Jurkat, Clone E6-1 (cell line): Measurements from ENCODE around the gene NUDT17. TPM values are rescaled to one million over a fixed set of nuclear protein-coding genes. Genes with fewer than 3 reads are reported as not detected.
A peak's percentile ranks its signal among the peaks of the same experiment; 100 is the strongest.
"Not testable (repeated sequence)": the region's sequence is repeated elsewhere in the genome, so short reads cannot be mapped to it uniquely, and the experiment has no call there.

ENCODE experiments used
- DNase-seq: peaks from one replicate; pipeline ENCODE4 v3.0.0-alpha.2; 2011; ENCODE audit warnings: low read depth, low spot score
- H3K4me3 ChIP-seq: 2 replicates; pipeline ENCODE4 v1.5.1; 2011; ENCODE audit warnings: mild to moderate bottlenecking, low read length, control low read depth, moderate library complexity
- polyA plus RNA-seq: library from polyadenylated mRNA; unstranded; fragments of >200 nt; gene quantifications from one replicate; pipeline ENCODE4 v1.2.1, GENCODE V29; 2012; ENCODE audit warnings: missing spikeins; ENCODE audit not compliant: insufficient read length, insufficient read depth

The NUDT17 gene
- 15.3 TPM for polyA plus RNA-seq

GRCh38 chr1:145845514-145846161, at the start of gene NUDT17:
TSS of gene NUDT17 (plus strand) at chr1:145845630. CDS start at chr1:145845641, 11 bp downstream.
- peak; percentile 49 for DNase-seq
- H3K4me3 ChIP-seq: peak within 1 kb of the TSS; percentile 73

- DNase-seq: no peak
- no peak overlapping the region for H3K4me3 ChIP-seq
These were observed 48.7 kb upstream of the NUDT17 start for GRCh38 chr1:145796753-145797152.

- no peak for DNase-seq
These were observed 45.6 kb upstream of the NUDT17 start for GRCh38 chr1:145799806-145800205.

GRCh38 chr1:145804235-145805045, 41.0 kb upstream of the NUDT17 start:
- H3K4me3 ChIP-seq: no peak overlapping the region

More at GRCh38 chr1:145799806-145800205, 45.6 kb upstream of the NUDT17 start:
- no peak overlapping the region for H3K4me3 ChIP-seq

GRCh38 chr1:145805057-145805456, 40.4 kb upstream of the NUDT17 start:
- H3K4me3 ChIP-seq: no peak overlapping the region
- no peak for DNase-seq

More at GRCh38 chr1:145804235-145805045, 41.0 kb upstream of the NUDT17 start:
- no peak for DNase-seq

GRCh38 chr1:145806408-145806807, 39.0 kb upstream of the NUDT17 start:
- H3K4me3 ChIP-seq: no peak overlapping the region

GRCh38 chr1:145806844-145807243, 38.6 kb upstream of the NUDT17 start:
- no peak for DNase-seq
- H3K4me3 ChIP-seq: no peak overlapping the region

More at GRCh38 chr1:145806408-145806807, 39.0 kb upstream of the NUDT17 start:
- no peak for DNase-seq

- not testable (repeated sequence) for H3K4me3 ChIP-seq, DNase-seq
These were observed 32.2 kb upstream of the NUDT17 start for GRCh38 chr1:145812977-145813810.

GRCh38 chr1:145818095-145818494, 27.3 kb upstream of the NUDT17 start:
- not testable (repeated sequence) for DNase-seq, H3K4me3 ChIP-seq

- DNase-seq, H3K4me3 ChIP-seq: not testable (repeated sequence)
These were observed 22.6 kb upstream of the NUDT17 start for GRCh38 chr1:145822779-145823331.

- DNase-seq: peak; percentile 85
These were observed 21.6 kb upstream of the NUDT17 start, which contains the start of the genes POLR3C and RNF115 for GRCh38 chr1:145823565-145824498. TSS of gene POLR3C (plus strand) at chr1:145824200. CDS start at chr1:145825777, 1,577 bp downstream. TSS of gene RNF115 (minus strand) at chr1:145824095. CDS start at chr1:145823873, 222 bp downstream.

GRCh38 chr1:145824499-145824842, 21.0 kb upstream of the NUDT17 start:
- H3K4me3 ChIP-seq: peak overlapping the region; percentile 99
- DNase-seq: no peak

More at GRCh38 chr1:145823565-145824498, 21.6 kb upstream of the NUDT17 start, which contains the start of the genes POLR3C and RNF115:
- peak within 1 kb of the TSS; percentile 99 for H3K4me3 ChIP-seq

- no peak overlapping the region for H3K4me3 ChIP-seq
- DNase-seq: no peak
These were observed 19.4 kb upstream of the NUDT17 start for GRCh38 chr1:145826030-145826429.

GRCh38 chr1:145827966-145828365, 17.5 kb upstream of the NUDT17 start:
- no peak for DNase-seq
- no peak overlapping the region for H3K4me3 ChIP-seq

- H3K4me3 ChIP-seq: no peak overlapping the region
- DNase-seq: no peak
These were observed 16.9 kb upstream of the NUDT17 start for GRCh38 chr1:145828367-145829026.

GRCh38 chr1:145830810-145831209, 14.6 kb upstream of the NUDT17 start:
- H3K4me3 ChIP-seq, DNase-seq: not testable (repeated sequence)

GRCh38 chr1:145837656-145838055, 7.8 kb upstream of the NUDT17 start:
- H3K4me3 ChIP-seq: no peak overlapping the region
- DNase-seq: no peak
